GM23338 (cell line): Measurements from ENCODE around the gene ENOSF1. TPM values are rescaled to one million over a fixed set of nuclear protein-coding genes. Genes with fewer than 3 reads are reported as not detected.

Experiments used
- ATAC-seq: fragments of 200-7000 bp; cut with Tn5 transposase; 3 replicates; pipeline ENCODE4 v1.9.1; 2020
- DNase-seq: peaks from one replicate; pipeline ENCODE4 v3.0.0-alpha.2; 2015; ENCODE audit warnings: low spot score
- H2AFZ ChIP-seq: fragments of 200-600 bp; sonication (generic); 2 replicates; pipeline ENCODE4 v1.8.0; 2016; ENCODE audit warnings: antibody characterized with exemption, mild to moderate bottlenecking, moderate library complexity
- H3F3A ChIP-seq: fragments of 200-600 bp; sonication (generic); replicated peaks from 2 replicates; pipeline ENCODE4 v1.8.0; 2017; ENCODE audit warnings: antibody characterized with exemption, mixed run types, low read depth
- H3K27ac ChIP-seq: fragments of 200-600 bp; sonication (generic); 2 replicates; pipeline ENCODE4 v1.6.1; 2016; ENCODE audit warnings: low read depth
- H3K27me3 ChIP-seq: fragments of 200-600 bp; sonication (generic); 2 replicates; pipeline ENCODE4 v1.8.0; 2016; ENCODE audit warnings: mild to moderate bottlenecking, mixed run types, moderate library complexity; ENCODE audit not compliant: insufficient read depth
- H3K36me3 ChIP-seq: fragments of 200-600 bp; sonication (generic); 2 replicates; pipeline ENCODE4 v1.8.0; 2016; ENCODE audit warnings: mild to moderate bottlenecking; ENCODE audit not compliant: insufficient read depth
- H3K4me1 ChIP-seq: fragments of 200-600 bp; sonication (generic); 2 replicates; pipeline ENCODE4 v1.8.0; 2016; ENCODE audit warnings: mild to moderate bottlenecking, moderate library complexity; ENCODE audit not compliant: insufficient read depth
- H3K4me2 ChIP-seq: fragments of 200-600 bp; sonication (generic); 2 replicates; pipeline ENCODE4 v1.7.1; 2017; ENCODE audit warnings: mixed run types
- H3K4me3 ChIP-seq: fragments of 200-600 bp; sonication (generic); 2 replicates; pipeline ENCODE4 v1.6.1; 2016; ENCODE audit warnings: mixed run types
- H3K79me2 ChIP-seq: fragments of 200-600 bp; sonication (generic); replicated peaks from 2 replicates; pipeline ENCODE4 v1.8.0; 2017; ENCODE audit warnings: mild to moderate bottlenecking; ENCODE audit not compliant: insufficient read depth
- H3K9me2 ChIP-seq: fragments of 200-600 bp; sonication (generic); 2 replicates; pipeline ENCODE4 v1.8.0; 2017; ENCODE audit not compliant: insufficient read depth
- H4K20me1 ChIP-seq: fragments of 200-600 bp; sonication (generic); replicated peaks from 2 replicates; pipeline ENCODE4 v1.8.0; 2017; ENCODE audit warnings: mild to moderate bottlenecking; ENCODE audit not compliant: insufficient read depth
- H3K27ac Mint-ChIP-seq: 2 replicates; pipeline ENCODE4 v1.8.0; 2020; ENCODE audit warnings: inconsistent platforms, mild to moderate bottlenecking, moderate library complexity, mixed read lengths
- H3K27me3 Mint-ChIP-seq: 3 replicates; pipeline ENCODE4 v1.8.0; 2022; ENCODE audit warnings: low read depth, mild to moderate bottlenecking, moderate library complexity, mixed read lengths, inconsistent platforms; ENCODE audit not compliant: insufficient read depth, poor library complexity
- H3K36me3 Mint-ChIP-seq: 3 replicates; pipeline ENCODE4 v1.8.0; 2021; ENCODE audit warnings: low read depth, mild to moderate bottlenecking, inconsistent platforms, moderate library complexity, mixed read lengths
- H3K4me1 Mint-ChIP-seq: 3 replicates; pipeline ENCODE4 v1.8.0; 2020; ENCODE audit warnings: mild to moderate bottlenecking, inconsistent platforms, mixed read lengths
- H3K4me3 Mint-ChIP-seq: 3 replicates; pipeline ENCODE4 v1.8.0; 2021; ENCODE audit warnings: moderate library complexity, mild to moderate bottlenecking, inconsistent platforms, mixed read lengths
- H3K9me3 Mint-ChIP-seq: 3 replicates; pipeline ENCODE4 v1.8.0; 2020; ENCODE audit warnings: moderate library complexity, mild to moderate bottlenecking, inconsistent platforms, mixed read lengths
- JUNB ChIP-seq: IDR thresholded peaks from one replicate; pipeline ENCODE4 v1.6.1; 2016; ENCODE audit warnings: antibody characterized with exemption; ENCODE audit not compliant: unreplicated experiment
- NANOG ChIP-seq: IDR thresholded peaks from 2 replicates; pipeline ENCODE4 v1.6.1; 2016; ENCODE audit warnings: antibody characterized with exemption, borderline replicate concordance
- POLR2AphosphoS5 ChIP-seq: IDR thresholded peaks from 2 replicates; pipeline ENCODE4 v1.6.1; 2016; ENCODE audit warnings: antibody characterized with exemption, low read depth
- STAT1 ChIP-seq: IDR thresholded peaks from one replicate; pipeline ENCODE4 v1.6.1; 2016; ENCODE audit warnings: antibody characterized with exemption; ENCODE audit not compliant: unreplicated experiment
- ZNF114 ChIP-seq: fragments of 250-450 bp; sonication (Bioruptor Pico); IDR thresholded peaks from 2 replicates; pipeline ENCODE4 v1.5.0; 2020; ENCODE audit warnings: mild to moderate bottlenecking, moderate library complexity
- ZNF331 ChIP-seq: fragments of 250-450 bp; sonication (Bioruptor Pico); IDR thresholded peaks from 2 replicates; pipeline ENCODE4 v1.5.0; 2020; ENCODE audit warnings: low read depth, mild to moderate bottlenecking, moderate library complexity
- polyA plus RNA-seq: library from polyadenylated mRNA; unstranded; fragments of >200 nt; fragmentation: Nextera tagmentation; extraction: Ambion mirVana; gene quantifications from 2 replicates; pipeline ENCODE4 v1.2.1, GENCODE V29; 2016
- total RNA-seq: library from RNA; depleted of rRNA; stranded (reverse); fragments of >200 nt; shearing (Covaris generic); gene quantifications from 2 replicates; pipeline ENCODE4 v1.2.3, GENCODE V29; 2014
- TF ChIP-seq, protein P1 (sequence below): IDR thresholded peaks from one replicate; pipeline ENCODE4 v1.6.1; 2018; ENCODE audit warnings: antibody characterized with exemption; ENCODE audit not compliant: unreplicated experiment
- TF ChIP-seq, protein P2 (sequence below): fragments of 250-450 bp; sonication (Bioruptor Pico); IDR thresholded peaks from 2 replicates; pipeline ENCODE4 v1.5.0; 2020; ENCODE audit warnings: mild to moderate bottlenecking, moderate library complexity
- TF ChIP-seq, protein P3 (sequence below), 2 experiments: fragments of 200-600 bp in 1 of 2; sonication (generic) in 1 of 2; conservative IDR thresholded peaks; 2 replicates each; pipeline versions ENCODE4 v1.5.1 to v1.6.1; 2016 to 2017; ENCODE audit warnings: antibody characterized with exemption in 2 of 2, low read depth in 2 of 2, mild to moderate bottlenecking in 2 of 2, moderate library complexity in 1 of 2

Gene ENOSF1
- total and polyA plus RNA-seq, 2 experiments from 2014 or later, result 30.1 to 36.4 TPM

DNA sequence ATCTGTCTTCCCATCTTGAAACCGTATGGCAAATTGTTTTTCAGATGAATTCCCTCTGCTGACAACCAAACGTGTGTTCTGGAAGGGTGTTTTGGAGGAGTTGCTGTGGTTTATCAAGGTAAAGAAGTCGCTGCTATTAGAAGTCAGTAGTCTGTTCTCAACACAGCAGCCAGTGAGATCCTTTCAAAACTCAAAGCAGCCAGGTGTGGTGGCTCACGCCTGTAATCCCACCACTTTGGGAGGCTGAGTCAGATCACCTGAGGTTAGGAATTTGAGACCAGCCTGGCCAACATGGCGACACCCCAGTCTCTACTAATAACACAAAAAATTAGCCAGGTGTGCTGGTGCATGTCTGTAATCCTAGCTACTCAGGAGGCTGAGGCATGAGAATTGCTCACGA lies 52.8 kb downstream of the ENOSF1 start:
- H3K4me2 ChIP-seq, result no peak overlapping the region
- TF ChIP-seq NANOG, result no peak
- TF ChIP-seq ZNF331 (CRISPR knock-in tag), result no peak

DNA sequence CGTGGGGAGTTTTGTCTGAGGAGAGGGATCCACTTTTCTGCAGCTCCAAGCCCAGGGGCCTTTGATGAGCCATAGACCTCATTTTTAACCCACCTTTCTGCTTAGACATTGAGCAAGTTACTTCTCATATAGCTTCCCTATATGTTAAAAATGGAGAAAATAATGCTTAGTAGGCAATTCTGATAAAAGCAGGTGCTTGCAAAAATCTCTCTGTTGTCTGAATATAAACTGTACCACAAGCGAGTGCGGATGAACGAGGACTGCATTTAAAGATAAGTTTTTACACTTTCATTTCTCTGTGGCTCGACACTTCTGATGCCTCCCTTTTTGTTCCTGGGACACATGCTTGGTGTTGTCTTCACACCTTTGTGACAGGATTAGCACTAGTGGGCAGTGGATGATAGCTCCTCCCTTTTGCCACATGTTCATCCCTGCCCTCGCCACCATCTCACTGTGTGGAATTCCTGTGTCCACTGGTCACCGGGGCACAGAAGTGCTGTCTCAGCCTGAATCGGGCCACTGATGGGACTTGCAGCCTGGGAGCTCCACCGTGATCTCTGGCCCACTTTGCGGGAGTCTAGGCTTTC lies 53.4 kb downstream of the ENOSF1 start:
- Mint-ChIP-seq H3K4me3 (peak overlapping the region; percentile 94), H3K4me1 (peaks cover 33% of the 10 kb centered on the region), H3K36me3 (peaks cover 60% of the 10 kb centered on the region), H3K27me3 (peaks cover 15% of the 10 kb centered on the region), H3K27ac (no peak overlapping the region; the same call in 1 of the 2 replicates), H3K9me3 (peaks cover 15% of the 10 kb centered on the region)
- H3K4me1 ChIP-seq, result peaks cover 10% of the 10 kb centered on the region; the same call in 1 of the 2 replicates
- H3K27ac ChIP-seq, result peak overlapping the region; percentile 88; the same call in 1 of the 2 replicates
- H3K4me2 ChIP-seq, result peak overlapping the region; percentile 91
- ATAC-seq (no peak), DNase-seq (no peak)
- H3K27me3 ChIP-seq, result no peaks in the 10 kb centered on the region
- H3K36me3 ChIP-seq, result peaks cover 11% of the 10 kb centered on the region
- peaks cover 14% of the 10 kb centered on the region for H3F3A ChIP-seq
- H4K20me1 ChIP-seq, result peaks cover 4% of the 10 kb centered on the region; the same call in 1 of the 2 replicates
- no peak overlapping the region for H2AFZ ChIP-seq
- peak overlapping the region; percentile 95 for H3K4me3 ChIP-seq
- peaks cover 40% of the 10 kb centered on the region for H3K79me2 ChIP-seq
- H3K9me2 ChIP-seq, result no peaks in the 10 kb centered on the region
- TF ChIP-seq, protein P1, sequence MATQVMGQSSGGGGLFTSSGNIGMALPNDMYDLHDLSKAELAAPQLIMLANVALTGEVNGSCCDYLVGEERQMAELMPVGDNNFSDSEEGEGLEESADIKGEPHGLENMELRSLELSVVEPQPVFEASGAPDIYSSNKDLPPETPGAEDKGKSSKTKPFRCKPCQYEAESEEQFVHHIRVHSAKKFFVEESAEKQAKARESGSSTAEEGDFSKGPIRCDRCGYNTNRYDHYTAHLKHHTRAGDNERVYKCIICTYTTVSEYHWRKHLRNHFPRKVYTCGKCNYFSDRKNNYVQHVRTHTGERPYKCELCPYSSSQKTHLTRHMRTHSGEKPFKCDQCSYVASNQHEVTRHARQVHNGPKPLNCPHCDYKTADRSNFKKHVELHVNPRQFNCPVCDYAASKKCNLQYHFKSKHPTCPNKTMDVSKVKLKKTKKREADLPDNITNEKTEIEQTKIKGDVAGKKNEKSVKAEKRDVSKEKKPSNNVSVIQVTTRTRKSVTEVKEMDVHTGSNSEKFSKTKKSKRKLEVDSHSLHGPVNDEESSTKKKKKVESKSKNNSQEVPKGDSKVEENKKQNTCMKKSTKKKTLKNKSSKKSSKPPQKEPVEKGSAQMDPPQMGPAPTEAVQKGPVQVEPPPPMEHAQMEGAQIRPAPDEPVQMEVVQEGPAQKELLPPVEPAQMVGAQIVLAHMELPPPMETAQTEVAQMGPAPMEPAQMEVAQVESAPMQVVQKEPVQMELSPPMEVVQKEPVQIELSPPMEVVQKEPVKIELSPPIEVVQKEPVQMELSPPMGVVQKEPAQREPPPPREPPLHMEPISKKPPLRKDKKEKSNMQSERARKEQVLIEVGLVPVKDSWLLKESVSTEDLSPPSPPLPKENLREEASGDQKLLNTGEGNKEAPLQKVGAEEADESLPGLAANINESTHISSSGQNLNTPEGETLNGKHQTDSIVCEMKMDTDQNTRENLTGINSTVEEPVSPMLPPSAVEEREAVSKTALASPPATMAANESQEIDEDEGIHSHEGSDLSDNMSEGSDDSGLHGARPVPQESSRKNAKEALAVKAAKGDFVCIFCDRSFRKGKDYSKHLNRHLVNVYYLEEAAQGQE, result no peak
- TF ChIP-seq JUNB (no peak), NANOG (no peak), STAT1 (no peak), ZNF114 (CRISPR knock-in tag) (no peak), POLR2AphosphoS5 (no peak), ZNF331 (CRISPR knock-in tag) (no peak)
- TF ChIP-seq, protein P2, sequence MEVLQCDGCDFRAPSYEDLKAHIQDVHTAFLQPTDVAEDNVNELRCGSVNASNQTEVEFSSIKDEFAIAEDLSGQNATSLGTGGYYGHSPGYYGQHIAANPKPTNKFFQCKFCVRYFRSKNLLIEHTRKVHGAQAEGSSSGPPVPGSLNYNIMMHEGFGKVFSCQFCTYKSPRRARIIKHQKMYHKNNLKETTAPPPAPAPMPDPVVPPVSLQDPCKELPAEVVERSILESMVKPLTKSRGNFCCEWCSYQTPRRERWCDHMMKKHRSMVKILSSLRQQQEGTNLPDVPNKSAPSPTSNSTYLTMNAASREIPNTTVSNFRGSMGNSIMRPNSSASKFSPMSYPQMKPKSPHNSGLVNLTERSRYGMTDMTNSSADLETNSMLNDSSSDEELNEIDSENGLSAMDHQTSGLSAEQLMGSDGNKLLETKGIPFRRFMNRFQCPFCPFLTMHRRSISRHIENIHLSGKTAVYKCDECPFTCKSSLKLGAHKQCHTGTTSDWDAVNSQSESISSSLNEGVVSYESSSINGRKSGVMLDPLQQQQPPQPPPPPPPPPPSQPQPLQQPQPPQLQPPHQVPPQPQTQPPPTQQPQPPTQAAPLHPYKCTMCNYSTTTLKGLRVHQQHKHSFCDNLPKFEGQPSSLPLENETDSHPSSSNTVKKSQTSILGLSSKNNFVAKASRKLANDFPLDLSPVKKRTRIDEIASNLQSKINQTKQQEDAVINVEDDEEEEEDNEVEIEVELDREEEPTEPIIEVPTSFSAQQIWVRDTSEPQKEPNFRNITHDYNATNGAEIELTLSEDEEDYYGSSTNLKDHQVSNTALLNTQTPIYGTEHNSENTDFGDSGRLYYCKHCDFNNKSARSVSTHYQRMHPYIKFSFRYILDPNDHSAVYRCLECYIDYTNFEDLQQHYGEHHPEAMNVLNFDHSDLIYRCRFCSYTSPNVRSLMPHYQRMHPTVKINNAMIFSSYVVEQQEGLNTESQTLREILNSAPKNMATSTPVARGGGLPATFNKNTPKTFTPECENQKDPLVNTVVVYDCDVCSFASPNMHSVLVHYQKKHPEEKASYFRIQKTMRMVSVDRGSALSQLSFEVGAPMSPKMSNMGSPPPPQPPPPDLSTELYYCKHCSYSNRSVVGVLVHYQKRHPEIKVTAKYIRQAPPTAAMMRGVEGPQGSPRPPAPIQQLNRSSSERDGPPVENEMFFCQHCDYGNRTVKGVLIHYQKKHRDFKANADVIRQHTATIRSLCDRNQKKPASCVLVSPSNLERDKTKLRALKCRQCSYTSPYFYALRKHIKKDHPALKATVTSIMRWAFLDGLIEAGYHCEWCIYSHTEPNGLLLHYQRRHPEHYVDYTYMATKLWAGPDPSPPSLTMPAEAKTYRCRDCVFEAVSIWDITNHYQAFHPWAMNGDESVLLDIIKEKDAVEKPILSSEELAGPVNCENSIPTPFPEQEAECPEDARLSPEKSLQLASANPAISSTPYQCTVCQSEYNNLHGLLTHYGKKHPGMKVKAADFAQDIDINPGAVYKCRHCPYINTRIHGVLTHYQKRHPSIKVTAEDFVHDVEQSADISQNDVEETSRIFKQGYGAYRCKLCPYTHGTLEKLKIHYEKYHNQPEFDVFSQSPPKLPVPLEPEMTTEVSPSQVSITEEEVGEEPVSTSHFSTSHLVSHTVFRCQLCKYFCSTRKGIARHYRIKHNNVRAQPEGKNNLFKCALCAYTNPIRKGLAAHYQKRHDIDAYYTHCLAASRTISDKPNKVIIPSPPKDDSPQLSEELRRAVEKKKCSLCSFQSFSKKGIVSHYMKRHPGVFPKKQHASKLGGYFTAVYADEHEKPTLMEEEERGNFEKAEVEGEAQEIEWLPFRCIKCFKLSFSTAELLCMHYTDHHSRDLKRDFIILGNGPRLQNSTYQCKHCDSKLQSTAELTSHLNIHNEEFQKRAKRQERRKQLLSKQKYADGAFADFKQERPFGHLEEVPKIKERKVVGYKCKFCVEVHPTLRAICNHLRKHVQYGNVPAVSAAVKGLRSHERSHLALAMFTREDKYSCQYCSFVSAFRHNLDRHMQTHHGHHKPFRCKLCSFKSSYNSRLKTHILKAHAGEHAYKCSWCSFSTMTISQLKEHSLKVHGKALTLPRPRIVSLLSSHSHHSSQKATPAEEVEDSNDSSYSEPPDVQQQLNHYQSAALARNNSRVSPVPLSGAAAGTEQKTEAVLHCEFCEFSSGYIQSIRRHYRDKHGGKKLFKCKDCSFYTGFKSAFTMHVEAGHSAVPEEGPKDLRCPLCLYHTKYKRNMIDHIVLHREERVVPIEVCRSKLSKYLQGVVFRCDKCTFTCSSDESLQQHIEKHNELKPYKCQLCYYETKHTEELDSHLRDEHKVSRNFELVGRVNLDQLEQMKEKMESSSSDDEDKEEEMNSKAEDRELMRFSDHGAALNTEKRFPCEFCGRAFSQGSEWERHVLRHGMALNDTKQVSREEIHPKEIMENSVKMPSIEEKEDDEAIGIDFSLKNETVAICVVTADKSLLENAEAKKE (CRISPR knock-in tag), result no peak
- TF ChIP-seq, protein P3, sequence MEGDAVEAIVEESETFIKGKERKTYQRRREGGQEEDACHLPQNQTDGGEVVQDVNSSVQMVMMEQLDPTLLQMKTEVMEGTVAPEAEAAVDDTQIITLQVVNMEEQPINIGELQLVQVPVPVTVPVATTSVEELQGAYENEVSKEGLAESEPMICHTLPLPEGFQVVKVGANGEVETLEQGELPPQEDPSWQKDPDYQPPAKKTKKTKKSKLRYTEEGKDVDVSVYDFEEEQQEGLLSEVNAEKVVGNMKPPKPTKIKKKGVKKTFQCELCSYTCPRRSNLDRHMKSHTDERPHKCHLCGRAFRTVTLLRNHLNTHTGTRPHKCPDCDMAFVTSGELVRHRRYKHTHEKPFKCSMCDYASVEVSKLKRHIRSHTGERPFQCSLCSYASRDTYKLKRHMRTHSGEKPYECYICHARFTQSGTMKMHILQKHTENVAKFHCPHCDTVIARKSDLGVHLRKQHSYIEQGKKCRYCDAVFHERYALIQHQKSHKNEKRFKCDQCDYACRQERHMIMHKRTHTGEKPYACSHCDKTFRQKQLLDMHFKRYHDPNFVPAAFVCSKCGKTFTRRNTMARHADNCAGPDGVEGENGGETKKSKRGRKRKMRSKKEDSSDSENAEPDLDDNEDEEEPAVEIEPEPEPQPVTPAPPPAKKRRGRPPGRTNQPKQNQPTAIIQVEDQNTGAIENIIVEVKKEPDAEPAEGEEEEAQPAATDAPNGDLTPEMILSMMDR (conservative IDR thresholded peaks at IDR 0.05; ENCODE audit: low read depth in 2 of 2), result no peak

More for the DNA sequence above, 52.8 kb downstream of the ENOSF1 start:
- peaks cover 13% of the 10 kb centered on the region for H3K36me3 ChIP-seq
- H4K20me1 ChIP-seq, result peaks cover 4% of the 10 kb centered on the region; the same call in 1 of the 2 replicates
- peaks cover 10% of the 10 kb centered on the region; the same call in 1 of the 2 replicates for H3K4me1 ChIP-seq
- H2AFZ ChIP-seq, result no peak overlapping the region
- Mint-ChIP-seq H3K4me3 (peak overlapping the region; percentile 94), H3K36me3 (peaks cover 61% of the 10 kb centered on the region), H3K27ac (no peak overlapping the region), H3K4me1 (peaks cover 28% of the 10 kb centered on the region), H3K9me3 (peaks cover 15% of the 10 kb centered on the region), H3K27me3 (peaks cover 12% of the 10 kb centered on the region)
- peaks cover 14% of the 10 kb centered on the region for H3F3A ChIP-seq
- H3K27me3 ChIP-seq, result no peaks in the 10 kb centered on the region
- peaks cover 41% of the 10 kb centered on the region for H3K79me2 ChIP-seq
- no peak overlapping the region for H3K27ac ChIP-seq
- H3K9me2 ChIP-seq, result no peaks in the 10 kb centered on the region
- DNase-seq, result no peak
- ATAC-seq, result no peak
- 0 out of 2 replicates have a peak overlapping the region, but pooled peaks have one; percentile 95 for H3K4me3 ChIP-seq
